IMR-90 (cell line): ENCODE measurements around the gene LRRN2. TPM values are rescaled to one million over a fixed set of nuclear protein-coding genes. Genes with fewer than 3 reads are reported as not detected.

Source experiments
- ATAC-seq: fragments of 200-7000 bp; cut with Tn5 transposase; 2 replicates; pipeline ENCODE4 v1.9.1; 2020; ENCODE audit warnings: low read depth, mild to moderate bottlenecking, moderate library complexity
- BruUV-seq: library from RNA; stranded (reverse); fragments of 400-500 nt; replicated peaks from 2 replicates; lab custom pipeline; 2021; lab: Mats Ljungman, UMichigan
- CTCF ChIA-PET: fragments of 300-600 bp; formaldehyde crosslinking; extraction: SDS; loops from one replicate; lab custom pipeline; 2021; ENCODE audit warnings: antibody characterized with exemption; lab: Yijun Ruan, JAX
- POLR2A ChIA-PET: fragments of 300-600 bp; sonication (Branson Sonifier 250); formaldehyde crosslinking; loops from one replicate; lab custom pipeline; 2022; ENCODE audit warnings: antibody characterized with exemption; ENCODE audit not compliant: unreplicated experiment; lab: Charles Lee
- DNase-seq: peaks from one replicate; pipeline ENCODE4 v3.0.0; 2013
- H2AFZ ChIP-seq: replicated peaks from 2 replicates; pipeline ENCODE3; 2013; ENCODE audit warnings: low read length, mild to moderate bottlenecking; ENCODE audit not compliant: poor library complexity
- H2AK5ac ChIP-seq: 2 replicates; pipeline ENCODE4 v1.6.1; 2013; ENCODE audit warnings: low read depth, low read length, inconsistent platforms
- H2AK9ac ChIP-seq: replicated peaks from 2 replicates; pipeline ENCODE3; 2013; ENCODE audit warnings: mild to moderate bottlenecking, low read depth, low read length, moderate library complexity; ENCODE audit not compliant: poor library complexity
- H2BK120ac ChIP-seq: 2 replicates; pipeline ENCODE4 v1.6.1; 2013; ENCODE audit warnings: low read depth, low read length, inconsistent platforms
- H2BK15ac ChIP-seq: 3 replicates; pipeline ENCODE4 v1.6.1; 2013; ENCODE audit warnings: low read depth, low read length, inconsistent platforms
- H2BK20ac ChIP-seq: 2 replicates; pipeline ENCODE4 v1.6.1; 2013; ENCODE audit warnings: low read depth, mild to moderate bottlenecking, inconsistent platforms, low read length, moderate library complexity
- H2BK5ac ChIP-seq: 2 replicates; pipeline ENCODE4 v1.6.1; 2013; ENCODE audit warnings: mild to moderate bottlenecking, low read depth, low read length, inconsistent platforms; ENCODE audit not compliant: poor library complexity, severe bottlenecking
- H3K14ac ChIP-seq: replicated peaks from 2 replicates; pipeline ENCODE4 v1.6.1; 2013; ENCODE audit warnings: low read depth, low read length, inconsistent platforms
- H3K18ac ChIP-seq: 2 replicates; pipeline ENCODE4 v1.6.1; 2013; ENCODE audit warnings: low read depth, low read length, control low read depth
- H3K23ac ChIP-seq: 2 replicates; pipeline ENCODE4 v1.6.1; 2013; ENCODE audit warnings: low read depth, low read length, inconsistent platforms
- H3K27ac ChIP-seq: 2 replicates; pipeline ENCODE4 v1.5.1; 2013; ENCODE audit warnings: mild to moderate bottlenecking, control low read depth, low read length; ENCODE audit not compliant: insufficient read depth
- H3K27me3 ChIP-seq: 2 replicates; pipeline ENCODE4 v1.6.1; 2013; ENCODE audit warnings: low read length; ENCODE audit not compliant: control insufficient read depth, insufficient read depth
- H3K36me3 ChIP-seq: 2 replicates; pipeline ENCODE4 v1.6.1; 2013; ENCODE audit warnings: low read length, mixed read lengths; ENCODE audit not compliant: control insufficient read depth, insufficient read depth
- H3K4ac ChIP-seq: 2 replicates; pipeline ENCODE4 v1.6.1; 2013; ENCODE audit warnings: low read depth, low read length, inconsistent platforms
- H3K4me1 ChIP-seq: 2 replicates; pipeline ENCODE4 v1.6.1; 2013; ENCODE audit warnings: low read length, mixed read lengths; ENCODE audit not compliant: control insufficient read depth, insufficient read depth
- H3K4me2 ChIP-seq: 2 replicates; pipeline ENCODE4 v1.6.1; 2013; ENCODE audit warnings: low read depth, mild to moderate bottlenecking, control low read depth, low read length, moderate library complexity
- H3K4me3 ChIP-seq: 2 replicates; pipeline ENCODE4 v1.5.1; 2013; ENCODE audit warnings: low read depth, mild to moderate bottlenecking, control low read depth, low read length, moderate library complexity; ENCODE audit not compliant: insufficient read depth
- H3K56ac ChIP-seq: 2 replicates; pipeline ENCODE4 v1.6.1; 2013; ENCODE audit warnings: low read length, inconsistent platforms; ENCODE audit not compliant: insufficient read depth; ENCODE audit errors: extremely low read depth
- H3K79me1 ChIP-seq, 2 experiments: 2 replicates each; pipeline ENCODE4 v1.6.1; 2013; ENCODE audit warnings: low read length in 2 of 2, inconsistent platforms in 1 of 2, low read depth in 1 of 2
- H3K9ac ChIP-seq: 2 replicates; pipeline ENCODE4 v1.6.1; 2013; ENCODE audit warnings: low read depth, low read length, control low read depth
- H3K9me1 ChIP-seq: 2 replicates; pipeline ENCODE4 v1.6.1; 2013; ENCODE audit warnings: low read length, inconsistent platforms; ENCODE audit not compliant: insufficient read depth
- H3K9me3 ChIP-seq: 2 replicates; pipeline ENCODE4 v1.6.1; 2013; ENCODE audit warnings: low read length; ENCODE audit not compliant: control insufficient read depth, insufficient read depth
- H4K20me1 ChIP-seq: 2 replicates; pipeline ENCODE4 v1.6.1; 2013; ENCODE audit warnings: low read length, inconsistent platforms; ENCODE audit not compliant: insufficient read depth
- H4K5ac ChIP-seq: 2 replicates; pipeline ENCODE4 v1.6.1; 2013; ENCODE audit warnings: mild to moderate bottlenecking, low read depth, low read length, control low read depth
- H4K8ac ChIP-seq, 2 experiments: 2 replicates each; pipeline ENCODE4 v1.6.1; 2013; ENCODE audit warnings: low read depth in 2 of 2, low read length in 2 of 2, control low read depth in 1 of 2, inconsistent platforms in 1 of 2
- H4K91ac ChIP-seq: 2 replicates; pipeline ENCODE4 v1.6.1; 2013; ENCODE audit warnings: low read depth, low read length, inconsistent platforms; ENCODE audit not compliant: insufficient read depth
- RAD21 ChIP-seq: IDR thresholded peaks from 2 replicates; pipeline ENCODE4 v1.6.1; 2012; ENCODE audit warnings: low read length, improper control_type of control experiment
- WGBS, 2 experiments: methylation state at CpG; one replicate each; pipeline versions ENCODE4 v1.1.5 to v1.1.7; 2013; ENCODE audit warnings: missing lambda C conversion rate in 2 of 2; ENCODE audit not compliant: insufficient read length in 1 of 2; ENCODE audit errors: extremely low coverage in 2 of 2; 5-methylcytosine and 5-hydroxymethylcytosine counted together
- dilution Hi-C: fragments of 300-500 bp; cut with HindIII; formaldehyde crosslinking; loops from one replicate; pipeline ENCODE4 v1.14.3; 2018; ENCODE audit warnings: low sequenced_read_pairs; ENCODE audit not compliant: unreplicated experiment
- in situ Hi-C: fragments of 300-500 bp; cut with MboI; formaldehyde crosslinking; loops from 3 replicates; pipeline ENCODE4 v1.14.3; 2019; ENCODE audit warnings: low sequenced_read_pairs, inconsistent platforms, mixed read lengths
- intact Hi-C: fragments of 100-400 bp; cut with micrococcal nuclease; formaldehyde crosslinking; loops from 2 replicates; pipeline ENCODE4 v1.10.0; 2022
- polyA plus RNA-seq, 3 experiments: library from polyadenylated mRNA; depleted of rRNA; stranded (reverse); fragments of >200 nt; gene quantifications; 2 replicates each; pipeline ENCODE4 v1.2.3, GENCODE V29; 2012; ENCODE audit warnings: low replicate concordance in 1 of 3
- total RNA-seq: library from RNA; depleted of rRNA; stranded (reverse); fragments of >200 nt; gene quantifications from 2 replicates; pipeline ENCODE4 v1.2.3, GENCODE V29; 2012

LRRN2 gene
- total and polyA plus RNA-seq, 2 of the 4 experiments (the other 2 are of a cell fraction), result not detected

DNA sequence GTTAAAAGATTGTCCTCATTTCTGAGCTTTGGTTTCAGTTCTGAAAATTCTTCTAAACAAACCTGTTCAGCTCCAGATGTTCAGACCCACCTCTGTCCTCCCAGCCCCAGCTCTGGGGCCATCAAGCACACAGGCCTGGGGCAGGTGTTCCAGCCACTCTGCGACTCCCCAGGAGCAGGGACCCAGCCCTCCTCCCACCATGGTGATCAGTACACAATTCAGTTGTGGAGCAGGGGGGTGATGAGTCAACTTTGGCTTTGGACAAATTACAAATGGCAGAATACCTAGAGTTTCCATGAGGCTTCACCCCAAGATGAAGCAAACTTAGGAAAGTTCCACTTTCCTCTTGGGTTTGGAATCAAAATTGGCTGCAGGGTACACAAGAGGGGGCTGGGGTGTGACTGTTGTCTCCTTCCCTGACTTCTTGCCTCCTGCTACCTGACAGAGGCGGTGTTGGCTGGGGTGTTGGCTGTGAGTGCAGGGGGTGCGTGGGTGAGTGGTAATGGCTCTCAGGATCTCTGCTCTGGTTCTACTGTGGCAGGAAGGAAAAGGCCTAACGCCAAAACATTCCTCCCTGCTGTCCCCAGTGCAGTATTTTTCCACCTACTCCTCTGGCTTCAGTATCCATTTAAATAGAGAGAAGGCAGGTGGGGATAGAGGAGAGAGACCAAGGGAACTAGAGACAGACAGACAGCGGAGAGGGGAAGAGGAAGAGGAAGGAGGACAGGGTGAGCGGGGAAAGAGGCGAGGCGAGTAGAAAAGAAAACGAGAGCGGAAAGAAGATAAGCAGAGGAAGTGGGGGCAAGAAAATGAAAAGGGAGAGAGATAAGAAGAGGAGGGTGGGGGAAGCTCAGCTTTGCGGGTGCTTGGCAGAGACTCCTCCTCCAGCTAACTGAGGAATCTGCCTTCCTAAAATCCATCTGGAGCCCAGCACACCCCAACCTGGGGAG lies 20.6 kb upstream of the LRRN2 start:
- Histone ChIP-seq H4K5ac (no peak overlapping the region), H2BK120ac (no peak overlapping the region), H3K56ac (no peak overlapping the region), H2AK9ac (no peak overlapping the region), H3K4me2 (no peak overlapping the region), H2AK5ac (no peak overlapping the region), H4K8ac (no peak overlapping the region), H3K4ac (no peak overlapping the region), H2BK20ac (no peak overlapping the region), H4K20me1 (no peaks in the 10 kb centered on the region), H3K27ac (no peak overlapping the region), H3K36me3 (no peaks in the 10 kb centered on the region), H2AFZ (no peak overlapping the region), H3K9me3 (no peaks in the 10 kb centered on the region), H3K27me3 (peaks cover 25% of the 10 kb centered on the region), H3K9ac (no peak overlapping the region), H3K14ac (no peak overlapping the region), H3K18ac (no peak overlapping the region), H3K4me1 (no peaks in the 10 kb centered on the region), H2BK15ac (no peak overlapping the region), H2BK5ac (no peak overlapping the region), H4K91ac (no peak overlapping the region), H3K4me3 (no peak overlapping the region), H3K79me1 (no peaks in the 10 kb centered on the region), H3K9me1 (no peaks in the 10 kb centered on the region), H3K23ac (no peak overlapping the region)
- dilution Hi-C loops, result no loop called here
- BruUV-seq, result no TSS peak
- CTCF ChIA-PET, result no interaction called here
- DNase-seq (no peak), ATAC-seq (no peak)
- in situ Hi-C loops, result no loop called here
- WGBS, 2 experiments, result 58% methylated on average over 2 of the region's 11 CpGs; no CpG with 5 or more reads in 1 of the 2 experiments
- TF ChIP-seq RAD21, result no peak
- intact Hi-C loops, result no loop called here
- POLR2A ChIA-PET, result no interaction called here
